ENCODE results near the gene RNF141. TPM values are rescaled to one million over a fixed set of nuclear protein-coding genes. Genes with fewer than 3 reads are reported as not detected.

Gene RNF141
- total RNA-seq, 1 experiment from 2014 or later, result 28.4 TPM

DNA sequence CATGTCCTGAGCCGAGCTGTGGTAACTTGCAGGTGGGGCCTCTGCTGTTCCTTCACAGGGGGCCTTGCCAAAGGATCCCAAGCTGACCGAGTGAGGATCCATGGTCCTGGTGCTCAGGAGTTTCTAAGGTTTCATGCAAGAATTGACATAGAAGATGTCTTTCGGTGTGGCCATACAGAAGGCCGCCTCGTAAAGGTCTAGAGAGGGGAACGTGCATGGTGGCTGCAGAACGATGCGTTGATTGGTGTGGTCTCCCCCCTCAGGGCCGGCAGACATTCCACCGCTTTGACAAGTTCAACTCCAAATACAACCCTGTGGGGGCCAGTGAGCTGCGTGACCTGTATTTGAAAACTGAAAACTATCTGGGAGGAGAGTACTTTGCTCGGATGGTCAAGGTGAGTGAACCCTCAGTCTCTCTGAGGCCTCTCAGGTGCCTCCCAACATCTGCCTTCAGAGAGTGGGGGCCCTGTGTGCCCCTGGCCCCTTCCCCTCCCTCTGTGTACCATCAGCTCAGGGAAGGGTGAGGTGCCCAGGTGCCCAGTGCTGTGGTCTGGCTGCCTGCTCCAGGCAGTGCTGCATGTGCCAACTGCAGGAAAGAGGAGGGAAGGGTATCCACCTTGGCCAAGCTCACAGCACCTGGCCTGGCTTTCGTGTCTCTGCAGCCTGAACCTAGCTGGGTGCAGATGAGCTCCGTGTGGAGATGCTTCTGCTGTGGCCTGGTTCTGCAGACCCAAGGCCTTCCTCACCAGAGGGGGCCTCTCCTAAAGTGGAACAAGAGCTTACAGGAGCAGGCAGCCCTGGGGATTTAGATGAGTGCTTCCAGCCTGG, 46.1 kb downstream of the RNF141 start:
- H3K4me1 Mint-ChIP-seq (ENCODE audit: insufficient read depth, unreplicated experiment), result peaks cover 8% of the 10 kb centered on the region
- no peak overlapping the region for H3K27ac Mint-ChIP-seq (ENCODE audit: low read depth, unreplicated experiment)
- intact Hi-C loops (cut with micrococcal nuclease), result no loop called here
- H3K36me3 Mint-ChIP-seq (ENCODE audit: insufficient read depth, unreplicated experiment), result peaks cover 6% of the 10 kb centered on the region
- ChIA-PET CTCF (interaction anchor here (1.3 to 1.9 kb wide), 2 partner anchors 13 to 17 kb away, joined by 3 to 5 read pairs; no protein-coding TSS in a partner anchor), POLR2A (interaction anchor here (0.6 to 0.7 kb wide), 2 partner anchors 200 to 636 kb away, joined by 3 read pairs; no protein-coding TSS in a partner anchor)
- TF ChIP-seq, protein P1, sequence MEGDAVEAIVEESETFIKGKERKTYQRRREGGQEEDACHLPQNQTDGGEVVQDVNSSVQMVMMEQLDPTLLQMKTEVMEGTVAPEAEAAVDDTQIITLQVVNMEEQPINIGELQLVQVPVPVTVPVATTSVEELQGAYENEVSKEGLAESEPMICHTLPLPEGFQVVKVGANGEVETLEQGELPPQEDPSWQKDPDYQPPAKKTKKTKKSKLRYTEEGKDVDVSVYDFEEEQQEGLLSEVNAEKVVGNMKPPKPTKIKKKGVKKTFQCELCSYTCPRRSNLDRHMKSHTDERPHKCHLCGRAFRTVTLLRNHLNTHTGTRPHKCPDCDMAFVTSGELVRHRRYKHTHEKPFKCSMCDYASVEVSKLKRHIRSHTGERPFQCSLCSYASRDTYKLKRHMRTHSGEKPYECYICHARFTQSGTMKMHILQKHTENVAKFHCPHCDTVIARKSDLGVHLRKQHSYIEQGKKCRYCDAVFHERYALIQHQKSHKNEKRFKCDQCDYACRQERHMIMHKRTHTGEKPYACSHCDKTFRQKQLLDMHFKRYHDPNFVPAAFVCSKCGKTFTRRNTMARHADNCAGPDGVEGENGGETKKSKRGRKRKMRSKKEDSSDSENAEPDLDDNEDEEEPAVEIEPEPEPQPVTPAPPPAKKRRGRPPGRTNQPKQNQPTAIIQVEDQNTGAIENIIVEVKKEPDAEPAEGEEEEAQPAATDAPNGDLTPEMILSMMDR (IDR thresholded peaks at IDR 0.05; ENCODE audit: unreplicated experiment), result no peak
- no peaks in the 10 kb centered on the region for H3K27me3 Mint-ChIP-seq (ENCODE audit: insufficient read depth, unreplicated experiment)
- H3K4me3 Mint-ChIP-seq (ENCODE audit: unreplicated experiment), result no peak overlapping the region
- no peaks in the 10 kb centered on the region for H3K9me3 Mint-ChIP-seq (ENCODE audit: unreplicated experiment)
- no peak for DNase-seq (ENCODE audit: unreplicated experiment)
- BruUV-seq (replicated peaks), result no TSS peak

DNA sequence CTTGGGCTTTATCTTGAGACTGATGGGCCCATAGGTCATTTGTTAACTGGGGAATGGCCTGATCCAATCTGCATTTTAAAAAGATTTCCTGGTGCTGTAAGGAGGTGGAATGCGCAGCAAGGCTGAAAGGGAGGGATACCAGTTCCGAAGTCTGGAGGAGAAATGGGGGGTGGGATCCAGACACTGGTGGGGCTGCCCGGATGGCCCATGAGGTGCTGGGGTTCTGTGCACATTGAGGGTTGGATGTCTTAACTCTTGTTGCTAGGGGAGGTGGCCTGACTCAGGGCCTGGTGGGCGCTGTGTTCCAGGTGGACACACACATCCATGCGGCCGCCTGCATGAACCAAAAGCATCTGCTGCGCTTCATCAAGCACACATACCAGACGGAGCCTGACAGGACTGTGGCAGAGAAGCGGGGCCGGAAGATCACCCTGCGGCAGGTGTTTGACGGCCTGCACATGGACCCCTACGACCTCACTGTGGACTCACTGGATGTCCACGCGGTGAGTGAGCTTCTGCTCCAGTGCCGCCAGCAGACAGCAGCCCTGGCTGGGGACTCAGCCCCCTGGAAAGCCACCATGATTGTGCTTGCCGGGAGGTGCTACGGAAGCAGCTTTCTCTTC, 47.8 kb downstream of the RNF141 start:
- ChIA-PET CTCF (no interaction called here), POLR2A (interaction anchor here (1.4 kb wide), 1 partner anchor 48 kb away, joined by 7 read pairs; the partner anchor contains the start of gene RNF141)
- H3K27me3 Mint-ChIP-seq (ENCODE audit: insufficient read depth, unreplicated experiment), result no peaks in the 10 kb centered on the region

DNA sequence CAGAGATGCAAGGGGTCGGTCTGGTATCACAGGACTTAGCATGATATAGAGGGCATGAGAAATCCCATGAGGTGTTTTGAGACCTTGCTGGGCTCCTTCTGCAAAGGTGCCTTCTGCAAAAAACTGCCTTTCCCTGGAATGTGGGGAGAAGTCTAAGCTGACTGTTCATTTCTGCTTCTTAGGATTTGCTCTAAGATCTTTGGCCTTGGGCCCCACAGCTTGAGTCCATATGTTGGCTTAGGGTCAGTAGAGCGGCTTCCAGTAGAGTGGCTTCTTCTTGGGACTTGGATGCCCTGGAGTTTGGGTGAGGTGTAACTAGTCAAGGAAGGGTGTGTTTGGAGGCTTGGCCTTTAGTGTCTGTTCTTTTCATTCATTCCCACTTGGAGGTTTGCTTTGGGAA, 48.9 kb downstream of the RNF141 start:
- Mint-ChIP-seq H3K4me1 (ENCODE audit: insufficient read depth, unreplicated experiment) (peaks cover 23% of the 10 kb centered on the region), H3K4me3 (ENCODE audit: unreplicated experiment) (no peak overlapping the region), H3K36me3 (ENCODE audit: insufficient read depth, unreplicated experiment) (peaks cover 6% of the 10 kb centered on the region), H3K27me3 (ENCODE audit: insufficient read depth, unreplicated experiment) (no peaks in the 10 kb centered on the region), H3K9me3 (ENCODE audit: unreplicated experiment) (no peaks in the 10 kb centered on the region), H3K27ac (ENCODE audit: low read depth, unreplicated experiment) (no peak overlapping the region)
- no TSS peak for BruUV-seq (replicated peaks)
- CTCF ChIA-PET, result interaction anchor here (3.8 kb wide), 1 partner anchor 86 kb away, joined by 16 read pairs; no protein-coding TSS in a partner anchor
- no peak for DNase-seq (ENCODE audit: unreplicated experiment)
- POLR2A ChIA-PET, result interaction anchor here (0.8 to 5.2 kb wide), 3 partner anchors 14 to 94 kb away, joined by 3 to 50 read pairs (median 7); partner anchors contain the start of gene RNF141
- intact Hi-C loops (cut with micrococcal nuclease), result no loop called here
- TF ChIP-seq, protein P1 (IDR thresholded peaks at IDR 0.05; ENCODE audit: unreplicated experiment), result no peak

More for the DNA sequence above, 47.8 kb downstream of the RNF141 start:
- H3K36me3 Mint-ChIP-seq (ENCODE audit: insufficient read depth, unreplicated experiment), result peaks cover 6% of the 10 kb centered on the region
- intact Hi-C loops (cut with micrococcal nuclease), result no loop called here
- no TSS peak for BruUV-seq (replicated peaks)
- H3K9me3 Mint-ChIP-seq (ENCODE audit: unreplicated experiment), result no peaks in the 10 kb centered on the region
- no peak overlapping the region for H3K4me3 Mint-ChIP-seq (ENCODE audit: unreplicated experiment)
- no peak for DNase-seq (ENCODE audit: unreplicated experiment)
- no peak overlapping the region for H3K27ac Mint-ChIP-seq (ENCODE audit: low read depth, unreplicated experiment)
- peaks cover 15% of the 10 kb centered on the region for H3K4me1 Mint-ChIP-seq (ENCODE audit: insufficient read depth, unreplicated experiment)
- TF ChIP-seq, protein P1 (IDR thresholded peaks at IDR 0.05; ENCODE audit: unreplicated experiment), result no peak
